ENCODE results near the gene SNX17. TPM values are rescaled to one million over a fixed set of nuclear protein-coding genes. Genes with fewer than 3 reads are reported as not detected.

Gene SNX17
- total and polyA plus RNA-seq, 2 donors (not counting 3 experiments of a cell fraction or from before 2014, with no cell fraction given) = 103 to 130 TPM

GRCh38 chr2:27347641-27348040, 22.8 kb upstream of the SNX17 start:
- TF ChIP-seq, protein P1, sequence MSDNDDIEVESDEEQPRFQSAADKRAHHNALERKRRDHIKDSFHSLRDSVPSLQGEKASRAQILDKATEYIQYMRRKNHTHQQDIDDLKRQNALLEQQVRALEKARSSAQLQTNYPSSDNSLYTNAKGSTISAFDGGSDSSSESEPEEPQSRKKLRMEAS (IDR thresholded peaks at IDR 0.05; ENCODE audit: insufficient read depth, insufficient read length) = no peak
- CTCF ChIA-PET = interaction anchor here (1.0 kb wide), 1 partner anchor 22 kb away, joined by 3 read pairs; no protein-coding TSS in a partner anchor
- Histone ChIP-seq H2AFZ (ENCODE audit: low read depth, low read length) (no peak overlapping the region), H3K4me3 (replicated peaks in 1 of 3; ENCODE audit: insufficient read depth in 1 of 3, low read depth in 1 of 3, low read length in 3 of 3) (no peak overlapping the region), H3K4me1 (ENCODE audit: control insufficient read depth, extremely low read depth, insufficient read depth, low read length) (no peaks in the 10 kb centered on the region), H3K9me3 (replicated peaks; ENCODE audit: control insufficient read depth, insufficient read depth, low read length) (no peaks in the 10 kb centered on the region), H4K20me1 (replicated peaks; ENCODE audit: control insufficient read depth, extremely low read depth, insufficient read depth, low read length) (peaks cover 3% of the 10 kb centered on the region), H3K36me3 (ENCODE audit: control insufficient read depth in 2 of 2, extremely low read depth in 1 of 2, insufficient read depth in 2 of 2, low read length in 2 of 2) (peaks cover 2 to 3% of the 10 kb centered on the region in 2 experiments), H3K4me2 (ENCODE audit: insufficient read depth, low read length) (no peak overlapping the region), H3K79me2 (ENCODE audit: control insufficient read depth, insufficient read depth, low read length) (peaks cover 75% of the 10 kb centered on the region), H3K27me3 (ENCODE audit: control insufficient read depth in 2 of 2, insufficient read depth in 2 of 2, low read length in 2 of 2) (no peaks in the 10 kb centered on the region), H3K27ac (ENCODE audit: insufficient read depth, low read depth, low read length) (no peak overlapping the region), H3K9me1 (replicated peaks; ENCODE audit: control insufficient read depth, extremely low read depth, insufficient read depth, low read length) (no peaks in the 10 kb centered on the region), H3K9ac (replicated peaks; ENCODE audit: extremely low read depth, insufficient read depth, low read length) (no peak overlapping the region)
- dilution Hi-C loops (cut with MboI; ENCODE audit: extremely low pct_ligation_motif_present, low sequenced_read_pairs) (no loop called here), intact Hi-C loops (cut with micrococcal nuclease) (no loop called here)
- no TSS peak for BruUV-seq (replicated peaks)
- POLR2A ChIA-PET = no interaction called here
- FAIRE-seq = no peak
- DNase-seq (ENCODE audit: low read depth, low spot score) = no peak

- ChIA-PET CTCF (no interaction called here), POLR2A (no interaction called here)
- no peak overlapping the region for H3K9ac ChIP-seq (replicated peaks; ENCODE audit: extremely low read depth, insufficient read depth, low read length)
- TF ChIP-seq FOS (IDR thresholded peaks at IDR 0.05; ENCODE audit: borderline replicate concordance, insufficient read depth, low read length) (no peak), POLR2AphosphoS5 (IDR thresholded peaks at IDR 0.05; ENCODE audit: insufficient read depth, low read depth, low read length) (no peak), EZH2 (IDR thresholded peaks at IDR 0.05; ENCODE audit: borderline replicate concordance, low read depth, low read length, severe bottlenecking) (no peak), MYC (IDR thresholded peaks at IDR 0.05; ENCODE audit: low read depth, low read length) (no peak), POLR2A (IDR thresholded peaks at IDR 0.05; ENCODE audit: low read depth, low read length) (no peak), JUN (IDR thresholded peaks at IDR 0.05; ENCODE audit: borderline replicate concordance, insufficient read depth, insufficient read length, low read depth) (no peak), GATA2 (IDR thresholded peaks at IDR 0.05; ENCODE audit: insufficient read depth, insufficient read length, low read depth, low read length) (no peak)
- TF ChIP-seq, protein P2, sequence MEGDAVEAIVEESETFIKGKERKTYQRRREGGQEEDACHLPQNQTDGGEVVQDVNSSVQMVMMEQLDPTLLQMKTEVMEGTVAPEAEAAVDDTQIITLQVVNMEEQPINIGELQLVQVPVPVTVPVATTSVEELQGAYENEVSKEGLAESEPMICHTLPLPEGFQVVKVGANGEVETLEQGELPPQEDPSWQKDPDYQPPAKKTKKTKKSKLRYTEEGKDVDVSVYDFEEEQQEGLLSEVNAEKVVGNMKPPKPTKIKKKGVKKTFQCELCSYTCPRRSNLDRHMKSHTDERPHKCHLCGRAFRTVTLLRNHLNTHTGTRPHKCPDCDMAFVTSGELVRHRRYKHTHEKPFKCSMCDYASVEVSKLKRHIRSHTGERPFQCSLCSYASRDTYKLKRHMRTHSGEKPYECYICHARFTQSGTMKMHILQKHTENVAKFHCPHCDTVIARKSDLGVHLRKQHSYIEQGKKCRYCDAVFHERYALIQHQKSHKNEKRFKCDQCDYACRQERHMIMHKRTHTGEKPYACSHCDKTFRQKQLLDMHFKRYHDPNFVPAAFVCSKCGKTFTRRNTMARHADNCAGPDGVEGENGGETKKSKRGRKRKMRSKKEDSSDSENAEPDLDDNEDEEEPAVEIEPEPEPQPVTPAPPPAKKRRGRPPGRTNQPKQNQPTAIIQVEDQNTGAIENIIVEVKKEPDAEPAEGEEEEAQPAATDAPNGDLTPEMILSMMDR (IDR thresholded peaks at IDR 0.05; ENCODE audit: extremely low read depth in 1 of 2, insufficient read depth in 1 of 2, low read depth in 1 of 2, low read length in 2 of 2) = no peak
- TF ChIP-seq, protein P1 (IDR thresholded peaks at IDR 0.05; ENCODE audit: insufficient read depth, insufficient read length) = no peak
- DNase-seq (ENCODE audit: low read depth, low spot score) = no peak
- H3K27ac ChIP-seq (ENCODE audit: insufficient read depth, low read depth, low read length) = no peak overlapping the region
- peaks cover 85% of the 10 kb centered on the region for H3K79me2 ChIP-seq (ENCODE audit: control insufficient read depth, insufficient read depth, low read length)
- no peaks in the 10 kb centered on the region for H3K36me3 ChIP-seq (ENCODE audit: control insufficient read depth in 2 of 2, extremely low read depth in 1 of 2, insufficient read depth in 2 of 2, low read length in 2 of 2)
- no peak overlapping the region for H3K4me3 ChIP-seq (replicated peaks in 1 of 3; ENCODE audit: insufficient read depth in 1 of 3, low read depth in 1 of 3, low read length in 3 of 3)
- H3K27me3 ChIP-seq (ENCODE audit: control insufficient read depth in 2 of 2, insufficient read depth in 2 of 2, low read length in 2 of 2) = no peaks in the 10 kb centered on the region
- no peak overlapping the region for H3K4me2 ChIP-seq (ENCODE audit: insufficient read depth, low read length)
- H4K20me1 ChIP-seq (replicated peaks; ENCODE audit: control insufficient read depth, extremely low read depth, insufficient read depth, low read length) = peaks cover 3% of the 10 kb centered on the region
- no TSS peak for BruUV-seq (replicated peaks)
- peaks cover 3% of the 10 kb centered on the region for H3K4me1 ChIP-seq (ENCODE audit: control insufficient read depth, extremely low read depth, insufficient read depth, low read length)
- no peaks in the 10 kb centered on the region for H3K9me3 ChIP-seq (replicated peaks; ENCODE audit: control insufficient read depth, insufficient read depth, low read length)
- no peaks in the 10 kb centered on the region for H3K9me1 ChIP-seq (replicated peaks; ENCODE audit: control insufficient read depth, extremely low read depth, insufficient read depth, low read length)
- dilution Hi-C loops (cut with MboI; ENCODE audit: extremely low pct_ligation_motif_present, low sequenced_read_pairs) = no loop called here
- intact Hi-C loops (cut with micrococcal nuclease) = no loop called here
- no peak overlapping the region for H2AFZ ChIP-seq (ENCODE audit: low read depth, low read length)
- FAIRE-seq = no peak
Measured at GRCh38 chr2:27350106-27350693, 20.2 kb upstream of the SNX17 start.
